Ectodermal cell (in vitro differentiated cells): ENCODE data around the gene RBMY1E. TPM values are rescaled to one million over a fixed set of nuclear protein-coding genes. Genes with fewer than 3 reads are reported as not detected.
"Not testable (repeated sequence)": the region's sequence is repeated elsewhere in the genome, so short reads cannot be mapped to it uniquely, and the experiment has no call there.

ENCODE experiments used
- H3K27ac ChIP-seq: 2 replicates; pipeline ENCODE4 v1.7.0; 2013; ENCODE audit warnings: mild to moderate bottlenecking, low read depth, low read length; ENCODE audit not compliant: insufficient read depth, poor library complexity, severe bottlenecking
- H3K27me3 ChIP-seq: 2 replicates; pipeline ENCODE4 v1.7.0; 2013; ENCODE audit warnings: mild to moderate bottlenecking, low read length; ENCODE audit not compliant: insufficient read depth, control insufficient read depth, poor library complexity, severe bottlenecking
- H3K36me3 ChIP-seq: one replicate; pipeline ENCODE4 v1.7.0; 2013; ENCODE audit warnings: low read length; ENCODE audit not compliant: control insufficient read depth, insufficient read depth
- H3K4me1 ChIP-seq: one replicate; pipeline ENCODE4 v1.7.0; 2013; ENCODE audit warnings: low read length; ENCODE audit not compliant: control insufficient read depth, insufficient read depth
- H3K4me3 ChIP-seq: 2 replicates; pipeline ENCODE4 v1.7.0; 2013; ENCODE audit warnings: low read depth, low read length, control low read depth; ENCODE audit not compliant: insufficient read depth
- H3K9me3 ChIP-seq: 2 replicates; pipeline ENCODE4 v1.7.0; 2013; ENCODE audit warnings: mild to moderate bottlenecking, low read length, moderate library complexity; ENCODE audit not compliant: control insufficient read depth
- WGBS, 2 experiments: methylation state at CpG; one replicate each; pipeline ENCODE4 v1.1.7; 2013; ENCODE audit warnings: missing lambda C conversion rate in 2 of 2; 5-methylcytosine and 5-hydroxymethylcytosine counted together
- polyA plus RNA-seq, 4 experiments: library from polyadenylated mRNA; stranded (reverse); fragments of 50-300 nt; gene quantifications; one replicate each; pipeline ENCODE4 v1.2.3, GENCODE V29; 2013

The RBMY1E gene
- not detected for polyA plus RNA-seq (2013, experiment 1 of 4)
- not detected for polyA plus RNA-seq (2013, experiment 2 of 4)
- polyA plus RNA-seq (2013, experiment 3 of 4): not detected
- not detected for polyA plus RNA-seq (2013, experiment 4 of 4)

GRCh38 chrY:21917932-21918331 lies at the start of gene RBMY1E:
Gene RBMY1E (minus strand): TSS chrY:21918032. CDS start chrY:21916054, 1,978 bp downstream.
- H3K27ac ChIP-seq, H3K4me3 ChIP-seq, H3K9me3 ChIP-seq, H3K27me3 ChIP-seq, H3K4me1 ChIP-seq, H3K36me3 ChIP-seq: not testable (repeated sequence)
- WGBS, 2 experiments: no CpG with 5 or more reads among the region's 29 CpGs

- not testable (repeated sequence) for H3K4me1 ChIP-seq
- WGBS, 2 experiments: no CpG with 5 or more reads among the region's 28 CpGs
These were observed 23.4 kb downstream of the RBMY1E start, which contains the start of gene RBMY1D for GRCh38 chrY:21894426-21894825. Gene RBMY1D (minus strand): TSS chrY:21894526. CDS start chrY:21892513, 2,013 bp downstream.

GRCh38 chrY:21869407-21870076 lies 48.3 kb downstream of the RBMY1E start:
- no CpG with 5 or more reads among the region's 5 CpGs for WGBS, 2 experiments
- not testable (repeated sequence) for H3K36me3 ChIP-seq, H3K27ac ChIP-seq, H3K4me1 ChIP-seq, H3K9me3 ChIP-seq, H3K27me3 ChIP-seq, H3K4me3 ChIP-seq

More at GRCh38 chrY:21894426-21894825, 23.4 kb downstream of the RBMY1E start, which contains the start of gene RBMY1D:
- H3K36me3 ChIP-seq, H3K27me3 ChIP-seq, H3K9me3 ChIP-seq, H3K27ac ChIP-seq, H3K4me3 ChIP-seq: not testable (repeated sequence)
